HepG2 (cell line): ENCODE results near the gene SMIM41. TPM values are rescaled to one million over a fixed set of nuclear protein-coding genes. Genes with fewer than 3 reads are reported as not detected.

ENCODE experiments used
- FOXA1 ChIP-seq, 2 experiments: fragments of 450-650 bp in 1 of 2; sonication (generic) in 1 of 2; formaldehyde crosslinking in 1 of 2; IDR thresholded peaks; 2 replicates each; pipeline versions ENCODE4 v1.4.0 to v1.6.1; 2016 to 2020; ENCODE audit warnings: missing genetic modification reagents in 1 of 2
- HIVEP1 ChIP-seq: sonication (generic); formaldehyde crosslinking; IDR thresholded peaks from 2 replicates; pipeline ENCODE4 v1.4.0; 2020; ENCODE audit warnings: mild to moderate bottlenecking, missing genetic modification reagents
- KMT2B ChIP-seq: IDR thresholded peaks from 2 replicates; pipeline ENCODE4 v1.6.1; 2016; ENCODE audit warnings: missing genetic modification reagents, missing compliant biosample characterization
- MLXIP ChIP-seq: sonication (generic); formaldehyde crosslinking; IDR thresholded peaks from 2 replicates; pipeline ENCODE4 v1.9.0; 2021; ENCODE audit warnings: missing genetic modification reagents, borderline replicate concordance
- SIX1 ChIP-seq: sonication (generic); formaldehyde crosslinking; IDR thresholded peaks from 2 replicates; pipeline ENCODE4 v1.4.0; 2020; ENCODE audit warnings: missing genetic modification reagents, borderline replicate concordance
- SNAPC4 ChIP-seq: sonication (generic); formaldehyde crosslinking; IDR thresholded peaks from 2 replicates; pipeline ENCODE4 v1.4.0; 2020; ENCODE audit warnings: mild to moderate bottlenecking, missing genetic modification reagents
- SRSF9 ChIP-seq: fragments of 200-400 bp; formaldehyde crosslinking; IDR thresholded peaks from 2 replicates; pipeline ENCODE4 v1.6.1; 2018; ENCODE audit warnings: borderline replicate concordance, mild to moderate bottlenecking, low read depth, low read length; ENCODE audit not compliant: insufficient read depth, poor library complexity, severe bottlenecking
- ZNF142 ChIP-seq: sonication (generic); formaldehyde crosslinking; IDR thresholded peaks from 2 replicates; pipeline ENCODE4 v1.4.0; 2020; ENCODE audit warnings: missing genetic modification reagents
- ZNF30 ChIP-seq: sonication (generic); formaldehyde crosslinking; IDR thresholded peaks from 2 replicates; pipeline ENCODE4 v1.5.0; 2020; ENCODE audit warnings: mild to moderate bottlenecking, missing genetic modification reagents
- ZNF766 ChIP-seq: sonication (generic); formaldehyde crosslinking; IDR thresholded peaks from 2 replicates; pipeline ENCODE4 v1.5.0; 2020; ENCODE audit warnings: missing genetic modification reagents, borderline replicate concordance
- ZNF780A ChIP-seq: sonication (generic); formaldehyde crosslinking; IDR thresholded peaks from 2 replicates; pipeline ENCODE4 v1.8.0; 2022; ENCODE audit warnings: mild to moderate bottlenecking, missing genetic modification reagents, moderate library complexity
- polyA plus RNA-seq, 8 experiments: library from polyadenylated mRNA; depleted of rRNA in 3 of 8; stranded (reverse) in 7 of 8; unstranded in 1 of 8; fragments of >200 nt; fragmentation: Illumina TruSeq in 4 of 8; extraction: Trizol in 4 of 8; gene quantifications; 2 replicates each; pipeline versions ENCODE4 v1.2.1 to v1.2.3, GENCODE V29; 2011 to 2016; ENCODE audit warnings: low read depth in 4 of 8, missing spikeins in 1 of 8, mixed read lengths in 1 of 8; ENCODE audit not compliant: insufficient read depth in 1 of 8
- total RNA-seq, 5 experiments: library from RNA; depleted of rRNA; stranded (reverse); fragments of >200 nt; fragmentation: Illumina TruSeq; extraction: Trizol; gene quantifications; 2 replicates each; pipeline ENCODE4 v1.2.3, GENCODE V29; 2016; ENCODE audit warnings: low read depth in 1 of 5

Gene SMIM41
- total and polyA plus RNA-seq, 2 of the 13 experiments (the other 11 are each of a cell fraction or from before 2014, with no cell fraction given): not detected

- TF ChIP-seq SNAPC4 (CRISPR knock-in tag): peak; percentile 81; the same call in 1 of the 2 replicates
- TF ChIP-seq SIX1 (CRISPR knock-in tag): no peak
- TF ChIP-seq KMT2B (CRISPR knock-in tag): peak; percentile 83
- no peak for TF ChIP-seq MLXIP (CRISPR knock-in tag)
- TF ChIP-seq ZNF780A (CRISPR knock-in tag): no peak
- no peak for TF ChIP-seq SRSF9
- TF ChIP-seq ZNF142 (CRISPR knock-in tag): 0 out of 2 replicates have a peak, but pooled peaks have one; percentile 41
- peak; percentile 65; the same call in 1 of the 2 replicates for TF ChIP-seq ZNF766 (CRISPR knock-in tag)
- TF ChIP-seq FOXA1 (IDR thresholded peaks at IDR 0.05): no peak
- 0 out of 2 replicates have a peak, but pooled peaks have one; percentile 1 for TF ChIP-seq FOXA1 (CRISPR knock-in tag; IDR thresholded peaks at IDR 0.05)
- TF ChIP-seq HIVEP1: peak; percentile 89
- peak; percentile 56; the same call in 1 of the 2 replicates for TF ChIP-seq ZNF30 (CRISPR knock-in tag)
These were observed 9.9 kb upstream of the SMIM41 start, which contains the start of gene ATG101 (continued) for GRCh38 chr12:52069327-52070184.
